K562 (cell line): ENCODE measurements around the gene RNF227.
"Not testable (repeated sequence)": the region's sequence is repeated elsewhere in the genome, so short reads cannot be mapped to it uniquely, and the experiment has no call there.

ENCODE experiments used
- EP300 ChIP-seq: IDR thresholded peaks from 2 replicates; pipeline ENCODE4 v1.6.1; 2012; ENCODE audit warnings: low read length, improper control_type of control experiment
- HIVEP1 ChIP-seq: fragments of 250-450 bp; sonication (Bioruptor Pico); IDR thresholded peaks from 2 replicates; pipeline ENCODE4 v1.4.0; 2020; ENCODE audit warnings: mild to moderate bottlenecking
- JUN ChIP-seq, 2 experiments: sonication (generic) in 1 of 2; formaldehyde crosslinking in 1 of 2; IDR thresholded peaks; 2 replicates each; pipeline versions ENCODE4 v1.6.1 to v1.8.0; 2012 to 2022; ENCODE audit warnings: borderline replicate concordance in 2 of 2, mild to moderate bottlenecking in 2 of 2, improper control_type of control experiment in 1 of 2, low read depth in 1 of 2, low read length in 1 of 2, missing genetic modification reagents in 1 of 2
- L3MBTL2 ChIP-seq: fragments of 450-650 bp; IDR thresholded peaks from 2 replicates; pipeline ENCODE4 v1.6.1; 2016; ENCODE audit warnings: mild to moderate bottlenecking, moderate library complexity
- MYBL2 ChIP-seq, 2 experiments: fragments of 450-650 bp in 1 of 2; sonication (generic) in 1 of 2; formaldehyde crosslinking in 1 of 2; IDR thresholded peaks; 2 replicates each; pipeline versions ENCODE4 v1.6.1 to v1.8.1; 2017 to 2022; ENCODE audit warnings: borderline replicate concordance in 1 of 2, inconsistent platforms in 1 of 2, low read depth in 1 of 2, mild to moderate bottlenecking in 1 of 2, missing genetic modification reagents in 1 of 2, moderate library complexity in 1 of 2
- NCOA1 ChIP-seq: fragments of 450-650 bp; IDR thresholded peaks from 2 replicates; pipeline ENCODE4 v1.6.1; 2016; ENCODE audit warnings: low read depth
- NRF1 ChIP-seq, 2 experiments: fragments of 450-650 bp; IDR thresholded peaks in 1 of 2; conservative IDR thresholded peaks in 1 of 2; 2 replicates each; pipeline ENCODE4 v1.6.1; 2014; ENCODE audit warnings: mild to moderate bottlenecking in 2 of 2
- POLR2A ChIP-seq: fragments of 450-650 bp; conservative IDR thresholded peaks from 2 replicates; pipeline ENCODE4 v1.6.1; 2016
- TAF1 ChIP-seq: IDR thresholded peaks from 2 replicates; pipeline ENCODE4 v1.6.1; 2011; ENCODE audit warnings: mild to moderate bottlenecking, low read length, moderate library complexity; ENCODE audit not compliant: insufficient read depth, control insufficient read depth, severe bottlenecking; ENCODE audit errors: extremely low read depth
- ZNF24 ChIP-seq: fragments of 450-650 bp; IDR thresholded peaks from 2 replicates; pipeline ENCODE4 v1.6.1; 2016
- TF ChIP-seq, protein P1 (sequence below): fragments of 450-650 bp; IDR thresholded peaks from 2 replicates; pipeline ENCODE4 v1.6.1; 2016; ENCODE audit warnings: missing biosample characterization, missing genetic modification characterization
- TF ChIP-seq, protein P2 (sequence below): sonication (generic); IDR thresholded peaks from 2 replicates; pipeline ENCODE4 v1.6.1; 2016
- TF ChIP-seq, protein P3 (sequence below): fragments of 450-650 bp; formaldehyde crosslinking; IDR thresholded peaks from 2 replicates; pipeline ENCODE4 v1.4.0; 2020; ENCODE audit warnings: mild to moderate bottlenecking, moderate library complexity

DNA sequence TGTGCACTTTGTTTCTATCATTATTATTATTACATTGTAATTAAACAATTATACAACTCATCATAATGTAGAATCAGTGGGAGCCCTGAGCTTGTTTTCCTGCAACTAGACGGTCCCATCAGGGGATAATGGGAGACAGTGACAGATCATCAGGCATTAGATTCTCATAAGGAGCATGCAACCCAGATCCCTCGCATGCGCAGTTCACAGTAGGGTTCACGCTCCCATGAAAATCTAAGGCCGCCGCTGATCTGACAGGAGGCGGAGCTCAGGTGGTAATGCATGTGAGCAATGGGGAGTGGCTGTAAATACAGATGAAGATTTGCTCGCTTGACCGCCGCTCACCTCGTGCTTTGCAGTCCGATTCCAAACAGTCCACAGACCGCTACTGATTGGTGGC, 37.2 kb upstream of the RNF227 start:
- not testable (repeated sequence) for TF ChIP-seq L3MBTL2; HIVEP1 (CRISPR knock-in tag); TAF1; NCOA1; MYBL2 (IDR thresholded peaks at IDR 0.05; ENCODE audit: low read depth); MYBL2 (CRISPR knock-in tag; IDR thresholded peaks at IDR 0.05; ENCODE audit: borderline replicate concordance); JUN (IDR thresholded peaks at IDR 0.05; ENCODE audit: borderline replicate concordance, low read depth, low read length); JUN (CRISPR knock-in tag; IDR thresholded peaks at IDR 0.05; ENCODE audit: borderline replicate concordance); EP300; ZNF24; POLR2A
- TF ChIP-seq, protein P1, sequence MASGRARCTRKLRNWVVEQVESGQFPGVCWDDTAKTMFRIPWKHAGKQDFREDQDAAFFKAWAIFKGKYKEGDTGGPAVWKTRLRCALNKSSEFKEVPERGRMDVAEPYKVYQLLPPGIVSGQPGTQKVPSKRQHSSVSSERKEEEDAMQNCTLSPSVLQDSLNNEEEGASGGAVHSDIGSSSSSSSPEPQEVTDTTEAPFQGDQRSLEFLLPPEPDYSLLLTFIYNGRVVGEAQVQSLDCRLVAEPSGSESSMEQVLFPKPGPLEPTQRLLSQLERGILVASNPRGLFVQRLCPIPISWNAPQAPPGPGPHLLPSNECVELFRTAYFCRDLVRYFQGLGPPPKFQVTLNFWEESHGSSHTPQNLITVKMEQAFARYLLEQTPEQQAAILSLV (tag) = not testable (repeated sequence)
- TF ChIP-seq, protein P2, sequence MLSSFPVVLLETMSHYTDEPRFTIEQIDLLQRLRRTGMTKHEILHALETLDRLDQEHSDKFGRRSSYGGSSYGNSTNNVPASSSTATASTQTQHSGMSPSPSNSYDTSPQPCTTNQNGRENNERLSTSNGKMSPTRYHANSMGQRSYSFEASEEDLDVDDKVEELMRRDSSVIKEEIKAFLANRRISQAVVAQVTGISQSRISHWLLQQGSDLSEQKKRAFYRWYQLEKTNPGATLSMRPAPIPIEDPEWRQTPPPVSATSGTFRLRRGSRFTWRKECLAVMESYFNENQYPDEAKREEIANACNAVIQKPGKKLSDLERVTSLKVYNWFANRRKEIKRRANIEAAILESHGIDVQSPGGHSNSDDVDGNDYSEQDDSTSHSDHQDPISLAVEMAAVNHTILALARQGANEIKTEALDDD = not testable (repeated sequence)
- peak; percentile 60 to 64 for TF ChIP-seq NRF1 (conservative IDR thresholded peaks at IDR 0.05 in 1 of 2, IDR thresholded peaks at IDR 0.05 in 1 of 2)
- TF ChIP-seq, protein P3, sequence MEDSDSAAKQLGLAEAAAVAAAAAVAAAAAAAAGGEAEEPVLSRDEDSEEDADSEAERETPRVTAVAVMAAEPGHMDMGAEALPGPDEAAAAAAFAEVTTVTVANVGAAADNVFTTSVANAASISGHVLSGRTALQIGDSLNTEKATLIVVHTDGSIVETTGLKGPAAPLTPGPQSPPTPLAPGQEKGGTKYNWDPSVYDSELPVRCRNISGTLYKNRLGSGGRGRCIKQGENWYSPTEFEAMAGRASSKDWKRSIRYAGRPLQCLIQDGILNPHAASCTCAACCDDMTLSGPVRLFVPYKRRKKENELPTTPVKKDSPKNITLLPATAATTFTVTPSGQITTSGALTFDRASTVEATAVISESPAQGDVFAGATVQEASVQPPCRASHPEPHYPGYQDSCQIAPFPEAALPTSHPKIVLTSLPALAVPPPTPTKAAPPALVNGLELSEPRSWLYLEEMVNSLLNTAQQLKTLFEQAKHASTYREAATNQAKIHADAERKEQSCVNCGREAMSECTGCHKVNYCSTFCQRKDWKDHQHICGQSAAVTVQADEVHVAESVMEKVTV (CRISPR knock-in tag) = not testable (repeated sequence)
